Bronchial epithelial cell (primary cell): ENCODE results near the gene KRTAP2-4. TPM values are rescaled to one million over a fixed set of nuclear protein-coding genes. Genes with fewer than 3 reads are reported as not detected.
"Not testable (repeated sequence)": the region's sequence is repeated elsewhere in the genome, so short reads cannot be mapped to it uniquely, and the experiment has no call there.

Experiments used
- DNase-seq: peaks from one replicate; pipeline ENCODE4 v3.0.0-alpha.2; 2010; ENCODE audit warnings: low read depth
- FAIRE-seq: peaks from 2 replicates; lab custom pipeline; 2011; peaks lifted over from hg19 to GRCh38; lab: Jason Lieb, UNC
- H3K27me3 ChIP-seq: 2 replicates; pipeline ENCODE4 v1.5.1; 2011; ENCODE audit warnings: low read length; ENCODE audit not compliant: control insufficient read depth, insufficient read depth
- H3K36me3 ChIP-seq: 2 replicates; pipeline ENCODE4 v1.5.1; 2011; ENCODE audit warnings: low read length; ENCODE audit not compliant: control insufficient read depth, insufficient read depth
- H3K4me3 ChIP-seq: 2 replicates; pipeline ENCODE4 v1.5.1; 2011; ENCODE audit warnings: mild to moderate bottlenecking, low read depth, low read length, control low read depth
- total RNA-seq: library from RNA; depleted of rRNA; stranded (reverse); fragments of >200 nt; gene quantifications from 2 replicates; pipeline ENCODE4 v1.2.1, GENCODE V29; 2014
- TF ChIP-seq, protein P1 (sequence below): IDR thresholded peaks from 2 replicates; pipeline ENCODE4 v1.5.1; 2011; ENCODE audit warnings: mild to moderate bottlenecking, moderate library complexity, low read length, control low read depth, inconsistent platforms; ENCODE audit not compliant: insufficient read depth, severe bottlenecking

The KRTAP2-4 gene
- total RNA-seq, 1 donor from 2014 or later: not detected

DNA sequence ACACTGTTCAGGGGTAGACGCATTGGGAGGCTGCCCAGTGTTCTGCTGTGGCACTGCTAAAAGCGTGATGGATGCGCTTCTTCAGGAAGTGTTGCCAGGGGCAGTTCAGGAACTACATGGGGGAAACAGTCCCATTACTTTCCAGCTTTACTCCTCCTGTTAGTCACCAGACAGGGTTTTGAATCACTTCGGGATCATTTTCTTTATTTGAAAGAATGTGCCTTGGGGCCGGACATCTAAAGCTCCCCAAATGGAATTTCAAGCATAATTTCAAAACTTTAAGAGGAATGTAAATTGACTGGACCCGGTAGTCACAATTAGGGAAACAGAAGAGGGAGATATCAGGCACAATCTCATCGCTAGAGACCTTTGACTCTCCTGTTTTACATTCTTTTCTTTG, 17.2 kb downstream of the KRTAP2-4 start:
- DNase-seq (peak; percentile 31), FAIRE-seq (no peak)

DNA sequence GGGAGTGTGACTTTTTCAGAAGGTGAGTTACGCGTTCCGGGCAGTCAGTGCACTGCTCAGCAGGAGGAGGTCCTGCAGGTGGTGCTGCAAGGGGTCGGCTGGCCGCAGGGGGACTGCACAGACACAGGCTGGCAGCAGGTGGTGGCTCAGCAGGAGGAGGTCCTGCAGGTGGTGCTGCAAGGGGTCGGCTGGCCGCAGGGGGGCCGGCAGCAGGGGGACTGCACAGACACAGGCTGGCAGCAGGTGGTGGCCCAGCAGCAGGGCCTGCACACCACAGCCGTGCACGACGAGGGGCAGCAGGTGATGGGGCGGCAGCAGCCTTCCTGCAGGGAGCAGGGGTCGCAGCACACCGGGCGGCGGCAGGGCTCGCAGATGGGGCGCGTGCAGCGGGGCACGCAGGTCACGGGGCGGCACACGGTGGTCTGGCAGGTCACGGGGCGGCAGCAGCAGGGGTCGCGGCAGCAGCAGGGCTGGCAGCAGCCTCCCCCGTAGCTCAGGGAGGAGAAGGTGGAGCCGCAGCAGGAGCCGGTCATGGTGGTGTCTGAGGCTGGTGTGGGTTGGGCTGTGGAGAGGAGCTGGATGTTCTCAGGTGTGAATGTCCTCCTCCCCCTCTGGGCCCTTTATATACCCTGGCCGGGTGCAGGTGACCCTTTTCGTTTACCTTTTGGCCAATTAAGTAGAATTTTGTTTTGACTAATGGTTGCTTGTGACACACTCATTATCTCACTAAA, 18.8 kb downstream of the KRTAP2-4 start, which contains the start of gene KRTAP2-1:
TSS of gene KRTAP2-1 (minus strand) at position 582 of the 731 bp plus-strand sequence. CDS start at position 533, 49 bp downstream.
- not testable (repeated sequence) for H3K27me3 ChIP-seq, DNase-seq, H3K4me3 ChIP-seq, FAIRE-seq, H3K36me3 ChIP-seq

More for the DNA sequence above, 17.2 kb downstream of the KRTAP2-4 start:
- Histone ChIP-seq H3K4me3 (no peak overlapping the region), H3K36me3 (no peaks in the 10 kb centered on the region), H3K27me3 (no peaks in the 10 kb centered on the region)
- TF ChIP-seq, protein P1, sequence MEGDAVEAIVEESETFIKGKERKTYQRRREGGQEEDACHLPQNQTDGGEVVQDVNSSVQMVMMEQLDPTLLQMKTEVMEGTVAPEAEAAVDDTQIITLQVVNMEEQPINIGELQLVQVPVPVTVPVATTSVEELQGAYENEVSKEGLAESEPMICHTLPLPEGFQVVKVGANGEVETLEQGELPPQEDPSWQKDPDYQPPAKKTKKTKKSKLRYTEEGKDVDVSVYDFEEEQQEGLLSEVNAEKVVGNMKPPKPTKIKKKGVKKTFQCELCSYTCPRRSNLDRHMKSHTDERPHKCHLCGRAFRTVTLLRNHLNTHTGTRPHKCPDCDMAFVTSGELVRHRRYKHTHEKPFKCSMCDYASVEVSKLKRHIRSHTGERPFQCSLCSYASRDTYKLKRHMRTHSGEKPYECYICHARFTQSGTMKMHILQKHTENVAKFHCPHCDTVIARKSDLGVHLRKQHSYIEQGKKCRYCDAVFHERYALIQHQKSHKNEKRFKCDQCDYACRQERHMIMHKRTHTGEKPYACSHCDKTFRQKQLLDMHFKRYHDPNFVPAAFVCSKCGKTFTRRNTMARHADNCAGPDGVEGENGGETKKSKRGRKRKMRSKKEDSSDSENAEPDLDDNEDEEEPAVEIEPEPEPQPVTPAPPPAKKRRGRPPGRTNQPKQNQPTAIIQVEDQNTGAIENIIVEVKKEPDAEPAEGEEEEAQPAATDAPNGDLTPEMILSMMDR: no peak

DNA sequence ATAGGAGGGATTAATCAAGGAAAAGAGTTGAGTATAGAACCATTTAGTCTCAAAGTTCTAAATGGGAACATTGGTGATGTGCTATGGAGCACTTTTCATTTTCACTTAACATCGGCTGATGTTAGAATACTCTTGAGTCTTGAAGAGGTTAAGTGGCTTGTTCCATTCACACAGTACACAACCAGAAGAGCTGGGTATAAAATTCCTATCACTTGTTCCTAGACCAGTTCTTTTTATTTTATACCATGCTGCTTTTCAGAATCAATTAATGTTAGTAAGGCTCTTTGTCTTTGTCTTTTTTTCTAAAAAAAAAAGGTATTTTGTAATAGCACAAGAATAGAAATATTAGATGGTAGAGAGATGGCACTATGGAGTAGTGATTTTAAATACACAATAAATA, 22.7 kb downstream of the KRTAP2-4 start:
- DNase-seq (no peak), FAIRE-seq (no peak)
- TF ChIP-seq, protein P1: no peak
- Histone ChIP-seq H3K36me3 (no peaks in the 10 kb centered on the region), H3K27me3 (no peaks in the 10 kb centered on the region), H3K4me3 (no peak overlapping the region)

DNA sequence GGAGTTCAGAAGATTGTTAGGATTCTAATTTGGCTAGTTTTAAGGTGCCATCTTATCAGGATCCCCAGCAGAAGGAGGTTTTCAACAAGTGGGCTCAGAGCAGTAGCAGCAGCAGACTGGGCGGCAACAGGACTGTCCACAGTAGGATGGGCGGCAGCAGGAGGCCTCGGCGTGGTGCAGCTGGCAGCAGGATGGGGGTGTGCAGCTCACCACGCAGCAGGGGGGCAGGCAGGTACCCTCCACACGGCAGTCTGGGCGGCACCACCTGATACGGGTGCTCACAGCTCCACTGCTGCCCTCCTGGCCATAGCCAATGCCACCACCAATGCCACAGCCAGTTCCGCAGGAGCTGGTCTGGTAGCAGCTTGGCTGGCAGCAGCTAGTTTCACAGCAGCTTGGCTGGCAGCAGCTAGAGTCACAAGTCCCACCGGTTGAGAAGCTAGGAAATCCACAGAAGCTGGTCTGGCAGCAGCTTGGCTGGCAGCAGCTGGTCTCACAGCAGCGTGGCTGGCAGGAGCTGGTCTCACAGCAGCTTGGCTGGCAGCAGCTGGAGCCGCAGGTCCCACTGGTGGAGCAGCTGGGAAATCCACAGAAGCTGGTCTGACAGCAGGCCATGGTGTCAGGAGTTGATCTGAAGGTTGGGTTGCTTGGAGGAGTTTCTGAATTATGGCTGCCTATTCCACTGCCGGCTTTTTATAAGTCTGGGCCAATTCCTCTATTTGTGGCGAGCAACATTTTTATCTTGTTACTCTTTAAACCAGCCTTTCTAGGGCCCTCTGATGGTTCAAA, 24.7 kb downstream of the KRTAP2-4 start, which contains the start of gene KRTAP1-1:
TSS of gene KRTAP1-1 (minus strand) at position 668 of the 789 bp plus-strand sequence. CDS start at position 615, 53 bp downstream.
- H3K36me3 ChIP-seq, H3K27me3 ChIP-seq, H3K4me3 ChIP-seq, DNase-seq: not testable (repeated sequence)
- peak; percentile 13 for FAIRE-seq

DNA sequence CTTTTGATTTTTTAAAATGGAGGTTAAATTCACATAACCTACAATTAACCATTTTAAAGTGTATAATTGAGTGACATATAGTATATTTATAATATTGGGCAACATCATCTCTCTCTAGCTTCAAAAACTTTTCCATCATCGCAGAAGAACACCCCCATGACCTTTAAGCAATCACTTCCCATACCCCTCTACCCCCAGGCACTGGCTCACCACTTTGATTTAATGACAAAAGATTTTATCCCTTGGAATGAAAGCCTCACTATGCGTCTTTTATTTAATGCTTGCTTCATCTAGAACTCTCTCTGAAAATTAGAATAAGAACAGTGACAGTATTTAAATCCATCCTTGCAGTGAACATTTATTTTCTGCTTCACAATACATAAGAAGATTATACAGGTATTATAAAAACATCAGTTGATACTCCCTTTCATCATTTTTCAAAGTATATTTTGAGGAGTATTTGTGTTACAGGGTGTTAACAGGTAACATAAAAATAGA, 27.8 kb downstream of the KRTAP2-4 start:
- FAIRE-seq (no peak), DNase-seq (no peak)
- H3K4me3 ChIP-seq: no peak overlapping the region
- H3K27me3 ChIP-seq: no peaks in the 10 kb centered on the region
- TF ChIP-seq, protein P1: no peak
- H3K36me3 ChIP-seq: no peaks in the 10 kb centered on the region

DNA sequence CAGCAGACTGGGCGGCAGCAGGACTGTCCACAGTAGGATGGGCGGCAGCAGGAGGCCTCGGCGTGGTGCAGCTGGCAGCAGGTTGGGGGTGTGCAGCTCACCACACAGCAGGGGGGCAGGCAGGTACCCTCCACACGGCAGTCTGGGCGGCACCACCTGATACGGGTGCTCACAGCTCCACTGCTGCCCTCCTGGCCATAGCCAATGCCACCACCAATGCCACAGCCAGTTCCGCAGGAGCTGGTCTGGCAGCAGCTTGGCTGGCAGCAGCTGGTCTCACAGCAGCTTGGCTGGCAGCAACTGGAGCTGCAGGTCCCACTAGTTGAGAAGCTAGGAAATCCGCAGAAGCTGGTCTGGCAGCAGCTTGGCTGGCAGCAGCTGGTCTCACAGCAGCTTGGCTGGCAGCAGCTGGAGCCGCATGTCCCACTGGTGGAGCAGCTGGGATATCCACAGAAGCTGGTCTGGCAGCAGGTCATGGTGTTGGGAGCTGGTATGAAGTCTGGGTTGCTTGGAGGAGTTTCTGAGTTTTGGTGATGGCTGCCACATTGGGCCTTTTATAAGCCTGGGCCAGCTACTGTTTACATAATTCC, 31.2 kb downstream of the KRTAP2-4 start, which contains the start of gene KRTAP1-3:
TSS of gene KRTAP1-3 (minus strand) at position 529 of the 590 bp plus-strand sequence. CDS start at position 476, 53 bp downstream.
- not testable (repeated sequence) for FAIRE-seq, H3K36me3 ChIP-seq, H3K4me3 ChIP-seq, DNase-seq, H3K27me3 ChIP-seq
